GM18499 (cell line): ENCODE data around the gene CADPS2.

Experiments
- ATAC-seq: cut with Tn5 transposase; IDR thresholded peaks from one replicate; pipeline ENCODE4 v1.9.1; 2021; ENCODE audit warnings: moderate number of reproducible peaks; ENCODE audit not compliant: insufficient read depth, unreplicated experiment

CADPS2 gene

GRCh38 chr7:122626785-122627184 is 259.5 kb downstream of the CADPS2 start:
- no peak for ATAC-seq

- ATAC-seq = no peak
Measured at GRCh38 chr7:122622682-122623081, 263.6 kb downstream of the CADPS2 start.

- no peak for ATAC-seq
Measured at GRCh38 chr7:122619664-122620063, 266.6 kb downstream of the CADPS2 start.

- no peak for ATAC-seq
Measured at GRCh38 chr7:122618585-122619189, 267.6 kb downstream of the CADPS2 start.

- ATAC-seq = no peak
Measured at GRCh38 chr7:122616951-122617350, 269.3 kb downstream of the CADPS2 start.

- ATAC-seq = no peak
Measured at GRCh38 chr7:122605929-122606328, 280.3 kb downstream of the CADPS2 start.

- no peak for ATAC-seq
Measured at GRCh38 chr7:122604251-122604650, 282.0 kb downstream of the CADPS2 start.

- no peak for ATAC-seq
Measured at GRCh38 chr7:122602800-122603199, 283.5 kb downstream of the CADPS2 start.

GRCh38 chr7:122600630-122601029 is 285.6 kb downstream of the CADPS2 start:
- no peak for ATAC-seq

GRCh38 chr7:122600042-122600441 is 286.2 kb downstream of the CADPS2 start:
- ATAC-seq = no peak

- ATAC-seq = no peak
Measured at GRCh38 chr7:122597277-122597676, 289.0 kb downstream of the CADPS2 start.

- no peak for ATAC-seq
Measured at GRCh38 chr7:122595885-122596284, 290.4 kb downstream of the CADPS2 start.

- no peak for ATAC-seq
Measured at GRCh38 chr7:122588621-122589020, 297.6 kb downstream of the CADPS2 start.

- ATAC-seq = no peak
Measured at GRCh38 chr7:122584676-122585251, 301.5 kb downstream of the CADPS2 start.

- ATAC-seq = no peak
Measured at GRCh38 chr7:122578350-122578749, 307.9 kb downstream of the CADPS2 start.

GRCh38 chr7:122577449-122578003 is 308.7 kb downstream of the CADPS2 start:
- ATAC-seq = no peak

GRCh38 chr7:122572706-122573105 is 313.6 kb downstream of the CADPS2 start:
- no peak for ATAC-seq

GRCh38 chr7:122561326-122561725 is 324.9 kb downstream of the CADPS2 start:
- ATAC-seq = no peak

GRCh38 chr7:122556873-122557542 is 329.3 kb downstream of the CADPS2 start:
- ATAC-seq = no peak

- no peak for ATAC-seq
Measured at GRCh38 chr7:122556219-122556618, 330.0 kb downstream of the CADPS2 start.

- no peak for ATAC-seq
Measured at GRCh38 chr7:122553761-122554160, 332.5 kb downstream of the CADPS2 start.
